Type B pancreatic cell (in vitro differentiated cells): ENCODE results near the gene BNC2. TPM values are rescaled to one million over a fixed set of nuclear protein-coding genes. Genes with fewer than 3 reads are reported as not detected.

ENCODE experiments used
- DNase-seq: peaks from one replicate; pipeline ENCODE4 v3.0.0; 2021; ENCODE audit warnings: mixed read lengths; ENCODE audit not compliant: unreplicated experiment; ENCODE audit errors: extremely low spot score
- H3K27ac Mint-ChIP-seq: 2 replicates; pipeline ENCODE4 v1.8.0; 2021; ENCODE audit warnings: mild to moderate bottlenecking, mixed read lengths
- H3K27me3 Mint-ChIP-seq: 2 replicates; pipeline ENCODE4 v1.8.0; 2021; ENCODE audit warnings: mixed read lengths
- H3K36me3 Mint-ChIP-seq: 2 replicates; pipeline ENCODE4 v1.8.0; 2021; ENCODE audit warnings: mixed read lengths
- H3K4me1 Mint-ChIP-seq: one replicate; pipeline ENCODE4 v1.8.0; 2021; ENCODE audit warnings: mixed read lengths; ENCODE audit not compliant: unreplicated experiment
- H3K4me3 Mint-ChIP-seq: 2 replicates; pipeline ENCODE4 v1.8.0; 2021; ENCODE audit warnings: mild to moderate bottlenecking, mixed read lengths
- H3K9me3 Mint-ChIP-seq: 2 replicates; pipeline ENCODE4 v1.8.0; 2021; ENCODE audit warnings: mixed read lengths
- CTCF ChIP-seq: fragments of 200-600 bp; sonication (generic); conservative IDR thresholded peaks from 2 replicates; pipeline ENCODE4 v1.5.0; 2021; ENCODE audit warnings: antibody characterized with exemption, mild to moderate bottlenecking
- total RNA-seq: library from RNA; stranded (reverse); gene quantifications from 2 replicates; pipeline ENCODE4 v1.2.1, GENCODE V29; 2021; ENCODE audit warnings: low replicate concordance

The BNC2 gene
- total RNA-seq, 1 donor from 2014 or later = 80.9 TPM

- DNase-seq = no peak
- no peaks in the 10 kb centered on the region for H3K9me3 Mint-ChIP-seq
- TF ChIP-seq CTCF = no peak
- H3K27me3 Mint-ChIP-seq = no peaks in the 10 kb centered on the region
- no peaks in the 10 kb centered on the region for H3K36me3 Mint-ChIP-seq
- peak overlapping the region; percentile 12 for H3K4me3 Mint-ChIP-seq
- H3K4me1 Mint-ChIP-seq = peaks cover 59% of the 10 kb centered on the region
- H3K27ac Mint-ChIP-seq = peak overlapping the region; percentile 60
Observed at GRCh38 chr9:16625811-16626210, 244.7 kb downstream of the BNC2 start.

GRCh38 chr9:16625161-16625631 is 245.3 kb downstream of the BNC2 start:
- Mint-ChIP-seq H3K27me3 (no peaks in the 10 kb centered on the region), H3K36me3 (no peaks in the 10 kb centered on the region), H3K4me1 (peaks cover 65% of the 10 kb centered on the region), H3K9me3 (no peaks in the 10 kb centered on the region), H3K27ac (no peak overlapping the region), H3K4me3 (peak overlapping the region; percentile 15)
- no peak for DNase-seq
- no peak for TF ChIP-seq CTCF

GRCh38 chr9:16624744-16625117 is 245.7 kb downstream of the BNC2 start:
- no peaks in the 10 kb centered on the region for H3K27me3 Mint-ChIP-seq
- no peaks in the 10 kb centered on the region for H3K9me3 Mint-ChIP-seq
- no peak for DNase-seq
- H3K4me3 Mint-ChIP-seq = peak overlapping the region; percentile 15
- H3K4me1 Mint-ChIP-seq = peaks cover 70% of the 10 kb centered on the region
- H3K36me3 Mint-ChIP-seq = no peaks in the 10 kb centered on the region
- no peak overlapping the region for H3K27ac Mint-ChIP-seq
- no peak for TF ChIP-seq CTCF

GRCh38 chr9:16623989-16624743 is 246.3 kb downstream of the BNC2 start:
- TF ChIP-seq CTCF = no peak
- no peak overlapping the region for H3K27ac Mint-ChIP-seq
- no peak for DNase-seq
- peaks cover 73% of the 10 kb centered on the region for H3K4me1 Mint-ChIP-seq
- no peaks in the 10 kb centered on the region for H3K9me3 Mint-ChIP-seq
- peak overlapping the region; percentile 15 for H3K4me3 Mint-ChIP-seq
- no peaks in the 10 kb centered on the region for H3K27me3 Mint-ChIP-seq
- no peaks in the 10 kb centered on the region for H3K36me3 Mint-ChIP-seq

GRCh38 chr9:16622541-16622940 is 247.9 kb downstream of the BNC2 start:
- DNase-seq = no peak
- Mint-ChIP-seq H3K36me3 (no peaks in the 10 kb centered on the region), H3K4me3 (no peak overlapping the region), H3K27me3 (no peaks in the 10 kb centered on the region), H3K4me1 (peaks cover 67% of the 10 kb centered on the region), H3K27ac (no peak overlapping the region), H3K9me3 (no peaks in the 10 kb centered on the region)
- TF ChIP-seq CTCF = no peak
